LNCaP clone FGC (cell line): Measurements from ENCODE around the gene RAB28.
"Not testable (repeated sequence)": the region's sequence is repeated elsewhere in the genome, so short reads cannot be mapped to it uniquely, and the experiment has no call there.

Experiments used
- DNase-seq: peaks from one replicate; pipeline ENCODE4 v3.0.0-alpha.2; 2011; ENCODE audit warnings: low read depth
- H3K4me3 ChIP-seq: 2 replicates; pipeline ENCODE4 v1.5.1; 2011; ENCODE audit warnings: mild to moderate bottlenecking, low read depth, low read length, control low read depth
- TF ChIP-seq, protein P1 (sequence below): IDR thresholded peaks from 2 replicates; pipeline ENCODE4 v1.5.1; 2012; ENCODE audit warnings: mild to moderate bottlenecking; ENCODE audit not compliant: control insufficient read depth, insufficient read depth; ENCODE audit errors: extremely low read depth

RAB28 gene

DNA sequence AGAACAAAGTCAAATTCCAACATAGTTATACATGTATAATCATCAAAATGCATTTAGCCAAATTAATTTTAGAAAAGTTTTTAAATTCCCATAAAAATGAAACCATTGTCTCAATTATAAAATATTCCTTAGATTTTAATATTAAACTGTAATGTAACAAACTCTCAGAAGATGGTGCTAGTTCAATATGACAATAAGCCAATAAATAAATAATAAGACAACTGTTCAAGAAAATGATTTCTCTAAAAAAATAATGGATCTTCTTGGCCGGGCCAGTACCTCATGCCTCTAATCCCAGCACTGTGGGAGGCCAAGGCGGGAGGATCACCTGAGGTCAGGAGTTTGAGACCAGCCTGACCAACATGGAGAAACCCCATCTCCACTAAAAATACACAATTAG lies 80.3 kb downstream of the RAB28 start:
- TF ChIP-seq, protein P1, sequence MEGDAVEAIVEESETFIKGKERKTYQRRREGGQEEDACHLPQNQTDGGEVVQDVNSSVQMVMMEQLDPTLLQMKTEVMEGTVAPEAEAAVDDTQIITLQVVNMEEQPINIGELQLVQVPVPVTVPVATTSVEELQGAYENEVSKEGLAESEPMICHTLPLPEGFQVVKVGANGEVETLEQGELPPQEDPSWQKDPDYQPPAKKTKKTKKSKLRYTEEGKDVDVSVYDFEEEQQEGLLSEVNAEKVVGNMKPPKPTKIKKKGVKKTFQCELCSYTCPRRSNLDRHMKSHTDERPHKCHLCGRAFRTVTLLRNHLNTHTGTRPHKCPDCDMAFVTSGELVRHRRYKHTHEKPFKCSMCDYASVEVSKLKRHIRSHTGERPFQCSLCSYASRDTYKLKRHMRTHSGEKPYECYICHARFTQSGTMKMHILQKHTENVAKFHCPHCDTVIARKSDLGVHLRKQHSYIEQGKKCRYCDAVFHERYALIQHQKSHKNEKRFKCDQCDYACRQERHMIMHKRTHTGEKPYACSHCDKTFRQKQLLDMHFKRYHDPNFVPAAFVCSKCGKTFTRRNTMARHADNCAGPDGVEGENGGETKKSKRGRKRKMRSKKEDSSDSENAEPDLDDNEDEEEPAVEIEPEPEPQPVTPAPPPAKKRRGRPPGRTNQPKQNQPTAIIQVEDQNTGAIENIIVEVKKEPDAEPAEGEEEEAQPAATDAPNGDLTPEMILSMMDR = peak; percentile 11; the same call in 1 of the 2 replicates
- no peak overlapping the region for H3K4me3 ChIP-seq
- no peak for DNase-seq

DNA sequence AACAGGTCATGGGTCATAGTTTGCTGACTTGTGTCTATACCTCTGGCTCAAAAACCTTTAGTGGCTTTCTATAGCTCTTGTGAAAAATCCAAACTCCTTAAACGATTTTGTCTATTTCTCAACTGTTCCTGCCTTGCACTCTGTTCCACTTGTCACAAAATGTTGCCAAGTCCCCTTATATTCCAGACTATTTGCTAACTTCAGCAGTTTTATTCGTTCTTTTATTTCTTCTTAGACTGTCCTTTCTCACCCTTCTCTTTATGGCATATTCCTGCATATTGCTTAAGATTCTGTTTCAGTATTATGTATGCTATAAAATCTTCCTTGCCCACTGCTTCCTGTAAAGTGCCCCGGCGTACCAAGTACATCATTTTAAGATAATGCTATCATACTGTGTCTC lies 80.8 kb downstream of the RAB28 start:
- no peak overlapping the region for H3K4me3 ChIP-seq
- no peak for DNase-seq
- TF ChIP-seq, protein P1 = no peak

DNA sequence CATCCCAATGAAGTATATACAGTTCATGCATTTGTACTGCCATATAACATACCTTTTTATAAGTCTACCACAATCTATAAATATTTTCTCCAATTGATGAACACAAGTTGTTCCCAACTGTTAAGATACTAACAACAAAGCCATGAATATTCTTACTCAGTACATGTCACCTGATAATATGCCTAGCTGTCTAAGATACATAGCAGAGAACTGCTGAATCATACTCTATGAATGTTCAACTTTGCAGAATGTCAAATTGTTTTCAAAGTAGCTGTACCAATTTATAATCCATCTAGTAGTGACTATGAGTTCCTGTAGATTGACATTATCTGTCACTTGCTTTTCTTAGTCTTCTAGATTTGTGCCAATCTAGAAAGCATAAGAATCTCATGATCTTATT lies 84.9 kb downstream of the RAB28 start:
- TF ChIP-seq, protein P1 = no peak
- H3K4me3 ChIP-seq = no peak overlapping the region
- DNase-seq = no peak

DNA sequence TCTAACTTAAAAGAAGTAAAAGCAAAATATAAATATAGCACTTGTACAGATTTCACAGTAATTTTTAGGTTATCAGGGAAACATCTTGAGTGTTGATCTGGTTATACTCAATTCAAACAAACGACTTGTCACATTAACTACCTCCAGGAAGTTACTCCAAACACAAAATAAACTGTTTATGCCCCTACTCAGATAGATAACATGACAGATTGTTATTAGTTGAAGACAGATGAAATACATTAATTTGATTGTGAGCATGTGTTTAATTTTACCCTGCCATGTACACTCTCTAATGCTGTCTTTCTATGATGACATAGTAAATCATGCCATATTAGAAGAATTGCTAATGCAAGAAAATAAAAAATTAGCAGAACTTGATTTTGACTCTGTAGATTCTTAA lies 88.0 kb downstream of the RAB28 start:
- TF ChIP-seq, protein P1 = no peak
- DNase-seq = no peak
- H3K4me3 ChIP-seq = no peak overlapping the region

DNA sequence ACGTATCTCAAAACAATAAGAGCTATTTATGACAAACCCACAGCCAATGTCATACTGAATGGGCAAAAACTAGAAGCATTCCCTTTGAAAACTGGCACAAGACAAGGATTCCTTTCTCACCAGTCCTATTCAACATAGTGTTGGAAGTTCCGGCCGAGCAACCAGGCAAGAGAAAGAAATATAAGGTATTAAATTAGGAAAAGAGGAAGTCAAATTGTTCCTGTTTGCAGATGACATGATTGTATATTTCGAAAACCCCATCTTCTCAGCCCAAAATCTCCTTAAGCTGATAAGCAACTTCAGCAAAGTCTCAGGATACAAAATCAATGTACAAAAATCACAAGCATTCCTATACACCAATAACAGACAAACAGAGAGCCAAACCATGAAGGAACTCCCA lies 94.2 kb downstream of the RAB28 start:
- DNase-seq, H3K4me3 ChIP-seq: not testable (repeated sequence)

DNA sequence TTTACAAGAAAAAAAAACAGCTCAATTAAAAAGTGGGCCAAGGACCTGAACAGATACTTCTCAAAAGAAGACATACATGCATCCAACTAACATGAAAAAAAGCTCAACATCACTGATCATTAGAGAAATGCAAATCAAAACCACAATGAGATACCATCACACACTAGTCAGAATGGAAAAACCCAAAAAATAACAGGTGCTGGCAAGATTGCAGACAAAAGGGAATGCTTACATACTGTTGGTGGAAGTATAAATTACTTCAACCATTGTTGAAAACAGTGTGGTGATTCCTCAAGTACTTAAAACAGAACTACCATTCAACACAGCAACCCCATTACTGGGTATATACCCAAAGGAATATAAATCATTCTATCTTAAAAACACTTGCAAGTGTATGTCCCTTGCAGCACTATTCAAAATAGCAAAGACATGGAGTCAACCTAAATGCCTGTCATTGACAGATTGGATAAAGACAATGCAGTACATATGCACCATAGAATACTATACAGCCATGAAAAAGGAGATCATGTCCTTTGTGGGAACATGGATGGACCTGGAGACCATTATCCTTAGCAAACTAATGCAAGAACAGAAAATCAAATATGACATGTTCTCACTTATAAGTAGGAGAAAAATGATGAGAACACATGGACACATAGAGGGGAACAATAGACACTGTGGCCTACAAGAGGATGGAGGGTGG lies 97.6 kb downstream of the RAB28 start:
- TF ChIP-seq, protein P1 = no peak
- H3K4me3 ChIP-seq = no peak overlapping the region
- DNase-seq = no peak

DNA sequence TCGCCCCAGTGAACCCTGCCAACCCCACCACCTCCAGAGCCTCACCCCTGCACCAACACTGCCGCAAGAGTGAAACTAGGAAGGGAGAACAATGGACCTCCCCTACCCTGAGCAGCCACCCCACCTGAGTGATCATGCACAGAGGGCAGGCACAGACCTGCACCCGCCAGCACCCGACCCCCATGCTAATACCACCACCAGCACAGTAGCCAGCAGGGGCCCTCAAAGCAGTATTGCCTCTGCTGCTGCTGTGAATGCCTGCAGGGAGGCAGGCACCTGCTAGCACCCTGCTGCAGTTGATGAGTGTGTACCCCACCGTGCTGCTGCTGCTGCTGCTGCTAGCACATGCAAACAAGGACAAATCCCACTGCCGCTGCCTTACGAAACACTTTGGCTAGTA lies 100.1 kb downstream of the RAB28 start:
- no peak overlapping the region for H3K4me3 ChIP-seq
- DNase-seq = no peak
- TF ChIP-seq, protein P1 = no peak
